HepG2 (cell line): ENCODE data around the gene TRIM28. TPM values are rescaled to one million over a fixed set of nuclear protein-coding genes. Genes with fewer than 3 reads are reported as not detected.

Experiments used
- HNRNPL ChIP-seq: fragments of 200-400 bp; formaldehyde crosslinking; IDR thresholded peaks from 2 replicates; pipeline ENCODE4 v1.6.1; 2017; ENCODE audit warnings: mild to moderate bottlenecking, low read depth, low read length
- KDM5B ChIP-seq: sonication (generic); formaldehyde crosslinking; IDR thresholded peaks from 2 replicates; pipeline ENCODE4 v1.4.0; 2020; ENCODE audit warnings: missing genetic modification reagents, mild to moderate bottlenecking, borderline replicate concordance
- MAZ ChIP-seq, 2 experiments: sonication (generic) in 1 of 2; formaldehyde crosslinking in 1 of 2; IDR thresholded peaks; 2 replicates each; pipeline versions ENCODE4 v1.5.0 to v1.6.1; 2012 to 2020; ENCODE audit warnings: low read depth in 2 of 2, mild to moderate bottlenecking in 2 of 2, borderline replicate concordance in 1 of 2, improper control_type of control experiment in 1 of 2, low read length in 1 of 2, missing genetic modification reagents in 1 of 2, moderate library complexity in 1 of 2
- ONECUT2 ChIP-seq: sonication (generic); formaldehyde crosslinking; IDR thresholded peaks from 2 replicates; pipeline ENCODE4 v1.4.0; 2020; ENCODE audit warnings: missing genetic modification reagents
- SATB2 ChIP-seq: sonication (generic); formaldehyde crosslinking; IDR thresholded peaks from 2 replicates; pipeline ENCODE4 v1.5.0; 2020; ENCODE audit warnings: missing genetic modification reagents
- SNAPC2 ChIP-seq: sonication (generic); formaldehyde crosslinking; IDR thresholded peaks from 2 replicates; pipeline ENCODE4 v1.8.1; 2022; ENCODE audit warnings: mild to moderate bottlenecking, missing genetic modification reagents
- TBX3 ChIP-seq: fragments of 450-650 bp; IDR thresholded peaks from 2 replicates; pipeline ENCODE4 v1.6.1; 2017; ENCODE audit warnings: antibody characterized with exemption, mild to moderate bottlenecking, inconsistent platforms, borderline replicate concordance
- ZBTB21 ChIP-seq: sonication (generic); formaldehyde crosslinking; IDR thresholded peaks from 2 replicates; pipeline ENCODE4 v1.4.0; 2020; ENCODE audit warnings: missing genetic modification reagents
- ZNF432 ChIP-seq: sonication (generic); formaldehyde crosslinking; IDR thresholded peaks from 2 replicates; pipeline ENCODE4 v1.5.0; 2020; ENCODE audit warnings: missing genetic modification reagents, mild to moderate bottlenecking, borderline replicate concordance
- ZNF674 ChIP-seq: sonication (generic); formaldehyde crosslinking; IDR thresholded peaks from 2 replicates; pipeline ENCODE4 v1.5.0; 2020; ENCODE audit warnings: low read depth, mild to moderate bottlenecking, missing genetic modification reagents
- ZNF713 ChIP-seq: sonication (generic); formaldehyde crosslinking; IDR thresholded peaks from 2 replicates; pipeline ENCODE4 v1.4.0; 2020; ENCODE audit warnings: mild to moderate bottlenecking, missing genetic modification reagents
- polyA plus RNA-seq, 8 experiments: library from polyadenylated mRNA; depleted of rRNA in 3 of 8; stranded (reverse) in 7 of 8; unstranded in 1 of 8; fragments of >200 nt; fragmentation: Illumina TruSeq in 4 of 8; extraction: Trizol in 4 of 8; gene quantifications; 2 replicates each; pipeline versions ENCODE4 v1.2.1 to v1.2.3, GENCODE V29; 2011 to 2016; ENCODE audit warnings: low read depth in 4 of 8, missing spikeins in 1 of 8, mixed read lengths in 1 of 8; ENCODE audit not compliant: insufficient read depth in 1 of 8
- total RNA-seq, 5 experiments: library from RNA; depleted of rRNA; stranded (reverse); fragments of >200 nt; fragmentation: Illumina TruSeq; extraction: Trizol; gene quantifications; 2 replicates each; pipeline ENCODE4 v1.2.3, GENCODE V29; 2016; ENCODE audit warnings: low read depth in 1 of 5
- TF ChIP-seq, protein P1 (sequence below): IDR thresholded peaks from 2 replicates; pipeline ENCODE4 v1.6.1; 2016; ENCODE audit warnings: mild to moderate bottlenecking
- TF ChIP-seq, protein P2 (sequence below): sonication (generic); formaldehyde crosslinking; IDR thresholded peaks from 2 replicates; pipeline ENCODE4 v1.4.0; 2020; ENCODE audit warnings: missing genetic modification reagents
- TF ChIP-seq, protein P3 (sequence below): sonication (generic); formaldehyde crosslinking; IDR thresholded peaks from 2 replicates; pipeline ENCODE4 v1.8.1; 2023; ENCODE audit warnings: mild to moderate bottlenecking, inconsistent platforms, moderate library complexity, missing genetic modification reagents, borderline replicate concordance
- TF ChIP-seq, protein P4 (sequence below): sonication (generic); formaldehyde crosslinking; IDR thresholded peaks from 2 replicates; pipeline ENCODE4 v1.8.0; 2022; ENCODE audit warnings: missing genetic modification reagents, mild to moderate bottlenecking, moderate library complexity, borderline replicate concordance

The TRIM28 gene
- total and polyA plus RNA-seq, 2 of the 13 experiments (the other 11 are each of a cell fraction or from before 2014, with no cell fraction given), result 361 to 439 TPM

DNA sequence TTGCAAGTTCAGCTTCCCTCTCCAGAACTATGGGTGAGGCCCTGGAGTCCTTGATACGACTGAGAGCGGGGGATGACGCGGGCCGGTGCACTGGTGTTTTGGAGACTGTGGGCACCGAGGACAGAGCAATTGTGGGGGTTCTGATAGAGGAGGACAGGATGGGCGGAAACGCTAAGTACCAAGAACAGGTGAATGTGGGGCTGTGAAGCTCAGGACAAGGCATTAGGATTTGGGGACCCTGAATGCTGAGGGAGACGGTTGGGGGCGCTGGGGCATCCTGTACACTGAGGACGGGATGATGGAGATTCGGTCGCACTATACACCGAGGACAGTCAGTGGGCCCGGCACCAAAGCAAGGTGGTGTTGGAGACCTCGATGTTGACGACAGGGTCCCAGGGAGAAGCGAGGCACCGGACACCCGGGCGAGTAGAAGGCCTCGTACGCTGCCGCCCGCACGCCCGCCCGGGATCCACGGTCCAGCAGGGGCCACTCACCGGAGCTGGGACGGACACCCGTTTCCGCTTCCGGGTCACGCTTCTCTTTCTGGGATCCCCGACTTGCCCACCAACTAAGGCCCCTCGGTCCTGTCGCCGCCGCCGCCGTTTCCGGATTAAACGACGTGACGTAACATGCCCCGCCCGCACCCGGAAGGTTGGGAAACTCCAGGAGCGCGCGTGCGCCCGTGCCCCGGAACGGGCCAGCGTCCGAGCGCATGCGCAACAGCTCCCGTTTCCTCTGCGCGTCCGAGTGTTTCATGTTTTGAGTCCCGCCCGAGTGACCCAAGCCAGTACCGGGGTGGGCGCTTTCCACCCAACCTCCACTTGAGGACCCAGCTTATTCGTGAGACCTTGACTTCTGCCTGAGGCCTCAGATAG lies 10.9 kb downstream of the TRIM28 start, which contains the start of gene CHMP2A (continued):
- TF ChIP-seq HNRNPL (0 out of 2 replicates have a peak, but pooled peaks have one; percentile 31), TBX3 (no peak), SNAPC2 (CRISPR knock-in tag) (no peak), ZNF432 (CRISPR knock-in tag) (no peak), ZBTB21 (CRISPR knock-in tag) (peak; percentile 86), KDM5B (CRISPR knock-in tag) (peak; percentile 44; the same call in 1 of the 2 replicates), ONECUT2 (CRISPR knock-in tag) (no peak), SATB2 (no peak), ZNF713 (CRISPR knock-in tag) (no peak), MAZ (IDR thresholded peaks at IDR 0.05; ENCODE audit: borderline replicate concordance, low read depth, low read length) (peak; percentile 43; the same call in 1 of the 2 replicates), MAZ (CRISPR knock-in tag; IDR thresholded peaks at IDR 0.05; ENCODE audit: low read depth) (peak; percentile 63; the same call in 1 of the 2 replicates), ZNF674 (CRISPR knock-in tag) (no peak)
- TF ChIP-seq, protein P1, sequence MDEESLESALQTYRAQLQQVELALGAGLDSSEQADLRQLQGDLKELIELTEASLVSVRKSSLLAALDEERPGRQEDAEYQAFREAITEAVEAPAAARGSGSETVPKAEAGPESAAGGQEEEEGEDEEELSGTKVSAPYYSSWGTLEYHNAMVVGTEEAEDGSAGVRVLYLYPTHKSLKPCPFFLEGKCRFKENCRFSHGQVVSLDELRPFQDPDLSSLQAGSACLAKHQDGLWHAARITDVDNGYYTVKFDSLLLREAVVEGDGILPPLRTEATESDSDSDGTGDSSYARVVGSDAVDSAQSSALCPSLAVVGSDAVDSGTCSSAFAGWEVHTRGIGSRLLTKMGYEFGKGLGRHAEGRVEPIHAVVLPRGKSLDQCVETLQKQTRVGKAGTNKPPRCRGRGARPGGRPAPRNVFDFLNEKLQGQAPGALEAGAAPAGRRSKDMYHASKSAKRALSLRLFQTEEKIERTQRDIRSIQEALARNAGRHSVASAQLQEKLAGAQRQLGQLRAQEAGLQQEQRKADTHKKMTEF (CRISPR knock-in tag), result peak; percentile 63; the same call in 1 of the 2 replicates
- TF ChIP-seq, protein P2, sequence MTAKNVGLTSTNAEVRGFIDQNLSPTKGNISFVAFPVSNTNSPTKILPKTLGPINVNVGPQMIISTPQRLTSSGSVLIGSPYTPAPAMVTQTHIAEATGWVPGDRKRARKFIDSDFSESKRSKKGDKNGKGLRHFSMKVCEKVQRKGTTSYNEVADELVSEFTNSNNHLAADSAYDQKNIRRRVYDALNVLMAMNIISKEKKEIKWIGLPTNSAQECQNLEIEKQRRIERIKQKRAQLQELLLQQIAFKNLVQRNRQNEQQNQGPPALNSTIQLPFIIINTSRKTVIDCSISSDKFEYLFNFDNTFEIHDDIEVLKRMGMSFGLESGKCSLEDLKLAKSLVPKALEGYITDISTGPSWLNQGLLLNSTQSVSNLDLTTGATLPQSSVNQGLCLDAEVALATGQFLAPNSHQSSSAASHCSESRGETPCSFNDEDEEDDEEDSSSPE (CRISPR knock-in tag), result peak; percentile 19; the same call in 1 of the 2 replicates
- TF ChIP-seq, protein P3, sequence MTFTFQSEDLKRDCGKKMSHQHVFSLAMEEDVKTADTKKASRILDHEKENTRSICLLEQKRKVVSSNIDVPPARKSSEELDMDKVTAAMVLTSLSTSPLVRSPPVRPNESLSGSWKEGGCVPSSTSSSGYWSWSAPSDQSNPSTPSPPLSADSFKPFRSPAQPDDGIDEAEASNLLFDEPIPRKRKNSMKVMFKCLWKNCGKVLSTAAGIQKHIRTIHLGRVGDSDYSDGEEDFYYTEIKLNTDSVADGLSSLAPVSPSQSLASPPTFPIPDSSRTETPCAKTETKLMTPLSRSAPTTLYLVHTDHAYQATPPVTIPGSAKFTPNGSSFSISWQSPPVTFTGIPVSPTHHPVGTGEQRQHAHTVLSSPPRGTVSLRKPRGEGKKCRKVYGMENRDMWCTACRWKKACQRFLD (CRISPR knock-in tag), result 0 out of 2 replicates have a peak, but pooled peaks have one; percentile 20
- TF ChIP-seq, protein P4, sequence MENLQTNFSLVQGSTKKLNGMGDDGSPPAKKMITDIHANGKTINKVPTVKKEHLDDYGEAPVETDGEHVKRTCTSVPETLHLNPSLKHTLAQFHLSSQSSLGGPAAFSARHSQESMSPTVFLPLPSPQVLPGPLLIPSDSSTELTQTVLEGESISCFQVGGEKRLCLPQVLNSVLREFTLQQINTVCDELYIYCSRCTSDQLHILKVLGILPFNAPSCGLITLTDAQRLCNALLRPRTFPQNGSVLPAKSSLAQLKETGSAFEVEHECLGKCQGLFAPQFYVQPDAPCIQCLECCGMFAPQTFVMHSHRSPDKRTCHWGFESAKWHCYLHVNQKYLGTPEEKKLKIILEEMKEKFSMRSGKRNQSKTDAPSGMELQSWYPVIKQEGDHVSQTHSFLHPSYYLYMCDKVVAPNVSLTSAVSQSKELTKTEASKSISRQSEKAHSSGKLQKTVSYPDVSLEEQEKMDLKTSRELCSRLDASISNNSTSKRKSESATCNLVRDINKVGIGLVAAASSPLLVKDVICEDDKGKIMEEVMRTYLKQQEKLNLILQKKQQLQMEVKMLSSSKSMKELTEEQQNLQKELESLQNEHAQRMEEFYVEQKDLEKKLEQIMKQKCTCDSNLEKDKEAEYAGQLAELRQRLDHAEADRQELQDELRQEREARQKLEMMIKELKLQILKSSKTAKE (CRISPR knock-in tag), result 0 out of 2 replicates have a peak, but pooled peaks have one; percentile 53
